Stimulated activated CD4-positive, alpha-beta T cell treated with anti-CD3 and anti-CD28 coated beads, Interleukin-15, amount 100 ng/mL, for 48 hours (primary cell): ENCODE data around the gene CATSPERD.
"Not testable (repeated sequence)": the region's sequence is repeated elsewhere in the genome, so short reads cannot be mapped to it uniquely, and the experiment has no call there.

Experiments used
- DNase-seq, 2 donors: peaks; one replicate each; pipeline ENCODE4 v3.0.0-alpha.2; 2020; ENCODE audit warnings: low read depth in 2 of 2

CATSPERD gene

DNA sequence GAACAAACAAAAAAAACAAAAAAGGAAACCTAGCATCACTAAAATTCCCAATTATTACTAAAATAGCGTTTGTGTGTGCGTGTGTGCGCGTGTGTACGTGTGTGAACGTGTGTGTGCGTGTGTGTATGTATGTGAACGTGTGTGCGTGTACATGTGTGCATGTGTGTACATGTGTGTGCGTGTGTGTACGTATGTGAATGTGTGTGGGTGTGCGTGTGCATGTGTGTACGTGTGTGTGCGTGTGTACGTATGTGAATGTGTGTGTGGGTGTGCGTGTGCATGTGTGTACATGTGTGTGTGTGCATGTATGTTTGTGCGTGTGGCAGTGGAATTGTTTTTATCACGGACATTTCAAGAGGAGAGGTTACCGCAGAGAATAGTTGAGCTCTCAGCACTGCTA, 21.6 kb downstream of the CATSPERD start:
- no peak for DNase-seq

DNA sequence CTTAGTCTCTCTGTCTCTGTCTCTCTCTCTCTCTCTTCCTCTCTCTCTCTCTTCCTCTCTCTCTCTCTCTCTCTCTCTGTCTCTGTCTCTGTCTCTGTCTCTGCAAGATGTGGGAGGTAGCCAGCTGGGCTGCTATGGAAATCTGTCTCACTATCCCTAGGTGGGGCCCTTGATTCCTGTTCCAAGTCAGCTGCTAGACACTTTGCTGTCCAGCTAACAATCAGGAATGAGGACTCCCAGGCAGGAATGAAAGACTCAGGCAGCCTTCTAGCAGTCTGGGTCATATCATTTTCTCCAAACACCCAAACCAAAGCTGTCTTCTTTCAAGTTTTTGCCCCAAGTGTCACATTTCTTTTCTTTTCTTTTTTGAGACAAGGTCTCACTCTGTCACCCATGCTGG, 23.2 kb downstream of the CATSPERD start:
- no peak for DNase-seq

- not testable (repeated sequence) for DNase-seq
Observed at GRCh38 chr19:5744999-5745398, 24.6 kb downstream of the CATSPERD start.

DNA sequence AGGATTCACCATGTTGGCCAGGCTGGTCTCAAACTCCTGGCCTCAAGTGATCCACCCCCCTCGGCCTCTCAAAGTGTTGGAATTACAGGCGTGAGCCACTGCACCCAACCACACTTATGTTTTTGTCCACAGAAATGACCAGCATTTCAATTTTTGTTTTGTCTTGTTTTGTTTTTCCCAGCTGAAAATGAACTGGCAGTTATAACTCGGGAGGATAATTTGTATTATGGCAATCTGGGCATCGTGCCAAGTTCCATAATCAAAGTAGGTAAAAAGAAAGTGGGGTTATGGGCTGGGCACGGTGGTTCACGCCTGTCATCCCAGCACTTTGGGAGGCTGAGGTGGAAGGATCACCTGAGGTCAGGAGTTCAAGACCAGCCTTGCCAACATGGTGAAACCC, 28.5 kb downstream of the CATSPERD start:
- DNase-seq, result not testable (repeated sequence)

DNA sequence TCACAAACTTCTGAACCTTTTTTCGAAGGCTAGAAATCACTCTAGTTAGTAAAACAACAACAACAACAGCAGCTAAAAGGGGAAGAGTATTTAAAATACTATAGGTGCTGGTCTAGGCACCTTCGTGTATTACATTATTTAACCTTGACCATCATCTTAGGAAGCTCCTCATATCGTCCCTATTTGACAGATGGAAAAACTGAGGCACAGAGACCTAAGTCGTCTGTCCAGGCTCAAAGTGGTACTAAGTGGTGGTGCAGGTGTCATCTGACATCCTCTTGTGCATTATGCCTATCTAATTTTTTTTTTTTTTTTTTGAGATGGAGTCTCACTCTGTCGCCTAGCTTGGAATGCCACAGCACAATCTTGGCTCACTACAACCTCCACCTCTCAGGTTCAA, 29.1 kb downstream of the CATSPERD start:
- no peak for DNase-seq

GRCh38 chr19:5751709-5752108, 31.3 kb downstream of the CATSPERD start:
- DNase-seq, result no peak

DNA sequence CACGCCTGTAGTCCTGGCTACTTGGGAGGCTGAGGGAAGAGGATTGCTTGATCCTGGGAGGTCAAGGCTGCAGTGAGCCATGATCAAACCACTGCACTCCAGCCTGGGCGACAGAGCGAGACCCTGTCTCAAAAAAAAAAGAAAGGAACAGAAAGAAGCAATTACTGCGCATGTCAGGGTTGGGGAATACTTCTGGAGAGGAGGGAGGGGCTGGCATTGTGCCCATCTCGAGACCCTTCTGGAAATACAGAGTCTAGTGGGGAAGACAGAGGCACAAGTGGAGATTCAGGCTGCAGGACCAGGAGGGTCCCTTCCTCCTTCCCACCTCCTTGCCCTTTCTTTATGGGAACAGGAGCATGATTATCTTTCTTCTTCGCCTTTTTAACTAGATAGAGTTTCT, 33.3 kb downstream of the CATSPERD start:
- DNase-seq, result no peak

GRCh38 chr19:5762608-5763217, 42.3 kb downstream of the CATSPERD start:
- DNase-seq, result no peak

DNA sequence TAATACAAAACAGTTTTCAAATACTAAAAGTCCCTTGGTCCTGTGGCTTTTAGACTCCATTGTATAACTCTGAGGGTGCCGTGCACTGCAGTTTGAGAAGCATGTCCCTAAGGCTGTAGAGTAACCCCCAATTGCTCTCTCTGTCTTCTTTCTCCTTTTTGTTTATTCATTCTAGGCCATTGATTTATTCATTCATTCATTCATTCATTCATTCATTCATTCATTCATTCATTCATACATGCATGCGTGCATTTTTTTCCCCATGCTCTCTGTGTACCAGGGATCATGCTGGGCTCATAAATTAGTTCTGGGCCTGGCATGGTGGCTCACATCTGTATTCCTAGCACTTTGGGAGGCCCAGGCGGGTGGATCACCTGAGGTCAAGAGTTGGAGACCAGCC, 44.8 kb downstream of the CATSPERD start:
- DNase-seq, result no peak

GRCh38 chr19:5767949-5768348, 47.5 kb downstream of the CATSPERD start:
- no peak for DNase-seq

GRCh38 chr19:5772416-5772815, 52.0 kb downstream of the CATSPERD start:
- no peak for DNase-seq

GRCh38 chr19:5773276-5773675, 52.8 kb downstream of the CATSPERD start:
- no peak for DNase-seq

GRCh38 chr19:5774921-5775320, 54.5 kb downstream of the CATSPERD start:
- DNase-seq, result no peak

DNA sequence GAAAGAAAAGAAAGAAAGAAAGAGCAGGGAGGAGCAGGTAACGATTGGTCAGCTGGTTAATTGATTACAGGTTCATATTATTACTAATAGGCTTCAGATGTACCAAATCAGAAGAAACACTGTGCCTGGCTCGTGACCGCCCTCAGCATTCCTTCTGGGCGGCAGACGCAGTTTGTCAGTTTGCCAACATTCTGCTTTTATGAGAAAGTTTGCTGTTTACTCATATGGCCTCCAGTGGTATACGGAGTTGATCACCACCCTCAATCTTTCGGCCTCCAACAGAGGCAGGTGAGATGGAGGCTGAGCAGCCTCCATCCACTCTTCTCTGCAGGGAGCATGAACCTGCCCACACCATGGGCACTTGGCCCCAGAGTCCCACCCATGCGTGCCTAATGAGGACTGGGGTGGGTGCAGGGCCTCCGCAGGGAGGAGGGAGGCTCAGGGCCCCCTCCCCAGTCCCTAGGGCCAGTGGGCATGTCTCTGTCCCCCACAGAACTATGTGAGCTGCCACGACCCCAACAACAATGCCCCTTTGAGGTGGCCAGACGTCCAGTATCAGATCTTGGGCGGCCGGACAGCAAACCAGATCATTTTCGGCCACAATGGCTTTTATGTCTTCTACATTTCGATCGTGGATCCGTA, 55.4 kb downstream of the CATSPERD start:
- DNase-seq, result no peak

DNA sequence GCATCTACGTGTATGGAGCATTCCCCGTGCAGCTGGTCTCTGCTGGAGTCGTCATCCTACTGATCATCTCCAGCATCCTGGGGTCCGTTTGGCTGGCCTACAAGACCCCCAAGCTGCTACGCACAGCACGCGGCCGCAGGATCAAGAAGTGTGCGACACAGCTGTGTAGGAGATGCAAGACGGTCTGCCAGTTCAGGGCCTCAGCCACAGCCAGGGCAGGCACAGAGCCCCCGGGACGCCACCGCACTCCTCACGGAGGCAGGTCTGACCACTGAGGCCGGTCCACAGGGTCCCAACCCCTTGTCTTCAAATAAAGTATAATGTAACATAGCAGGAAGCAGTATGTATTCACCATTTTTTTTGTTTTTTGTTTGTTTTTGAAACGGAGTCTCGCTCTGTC, 58.0 kb downstream of the CATSPERD start:
- DNase-seq, result no peak

DNA sequence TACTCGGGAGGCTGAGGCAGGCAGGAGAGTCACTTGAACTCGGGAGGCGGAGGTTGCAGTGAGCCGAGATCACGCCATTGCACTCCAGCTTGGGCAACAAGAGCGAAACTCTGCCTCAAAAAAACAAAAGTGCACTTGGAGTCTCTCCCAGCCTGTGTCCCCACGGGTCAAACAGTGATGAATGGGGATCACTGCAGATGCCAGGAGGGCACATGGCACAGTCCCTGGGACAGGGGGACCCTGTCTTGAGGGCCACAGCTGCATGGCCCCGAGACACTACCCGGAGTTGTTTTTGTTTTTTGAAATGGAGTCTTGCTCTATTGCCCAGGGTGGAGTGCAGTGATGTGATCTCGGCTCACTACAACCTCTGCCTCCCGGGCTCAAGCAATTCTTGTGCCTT, 60.5 kb downstream of the CATSPERD start:
- not testable (repeated sequence) for DNase-seq

GRCh38 chr19:5782322-5782721, 61.9 kb downstream of the CATSPERD start:
- no peak for DNase-seq

DNA sequence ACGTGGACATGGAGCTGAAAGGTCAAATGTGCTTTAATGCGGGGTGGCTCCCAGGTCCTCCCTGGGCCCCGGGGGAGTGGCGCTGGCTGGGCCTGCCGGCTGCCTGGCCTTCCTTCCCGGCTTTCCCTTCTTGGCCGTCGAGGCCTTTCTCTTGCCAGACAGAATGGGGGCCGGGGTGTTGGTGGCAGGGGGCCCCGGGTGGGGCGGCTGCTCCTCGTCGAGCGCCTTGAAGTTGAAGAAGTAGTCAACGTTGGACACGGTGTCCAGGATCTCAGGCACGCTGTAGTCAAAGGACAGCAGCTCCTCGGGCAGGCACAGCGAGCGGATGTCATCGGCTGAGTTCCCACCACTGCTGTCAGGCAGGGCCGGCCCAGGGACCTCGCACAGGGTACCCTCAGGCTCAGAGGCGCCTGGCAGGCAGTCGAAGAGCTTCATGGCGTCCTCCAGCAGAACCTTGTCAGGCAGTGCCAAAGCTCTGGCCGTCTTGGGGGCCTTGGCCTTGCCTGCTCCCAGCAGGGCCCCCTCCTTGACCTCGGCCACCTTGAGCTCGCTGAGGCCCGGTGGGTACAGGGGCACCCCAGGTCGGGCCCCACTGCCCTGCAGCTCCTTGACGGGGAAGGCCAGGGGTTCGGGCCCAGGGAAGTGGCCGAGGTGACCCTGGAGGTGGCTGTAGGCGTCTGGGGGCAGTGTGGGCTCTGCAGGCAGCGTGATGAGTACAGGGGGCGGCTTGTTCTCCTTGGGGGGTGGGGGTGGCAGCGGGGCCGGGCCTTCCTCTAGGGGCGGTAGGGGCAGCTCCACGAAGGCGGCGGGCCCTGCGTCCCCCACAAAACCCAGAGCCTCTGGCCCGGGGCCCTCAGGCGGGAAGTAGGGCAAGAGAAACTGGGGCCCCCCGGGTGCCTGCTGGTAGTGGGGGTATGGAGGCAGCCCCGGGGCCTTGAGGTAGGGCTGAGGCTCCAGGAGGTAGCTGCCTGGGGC, 62.8 kb downstream of the CATSPERD start:
- no peak for DNase-seq

DNA sequence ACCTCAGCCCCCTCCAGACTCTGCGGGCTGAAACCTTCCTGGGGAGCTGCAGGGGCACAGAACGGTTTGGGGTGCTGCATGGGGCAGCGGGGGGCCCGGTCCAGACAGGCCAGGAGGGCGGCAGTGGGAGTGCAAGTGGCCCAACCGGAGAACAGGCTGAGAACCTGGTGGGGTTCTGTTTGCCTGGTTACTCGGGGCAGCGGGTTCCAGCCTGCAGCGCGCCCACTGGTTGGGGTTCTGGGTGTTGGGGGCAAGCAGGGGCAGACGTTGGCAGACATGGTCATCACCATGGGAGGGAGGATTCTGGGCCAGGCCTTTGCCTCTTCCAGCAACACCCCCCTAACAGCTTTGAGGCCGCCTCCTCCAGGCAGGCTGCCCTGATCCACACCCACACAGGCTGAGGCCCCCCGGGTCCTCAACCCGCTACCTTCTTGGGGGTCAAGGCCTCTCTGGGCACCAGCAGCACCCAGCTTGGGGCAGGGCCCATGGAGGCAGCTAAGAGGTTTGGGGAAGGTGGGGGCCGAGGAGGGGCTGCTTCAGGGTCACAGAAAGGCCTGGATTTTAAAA, 64.2 kb downstream of the CATSPERD start, which contains the start of gene PRR22:
PRR22 (minus strand) TSS at position 166 of the 567 bp plus-strand sequence; CDS start at position 80, 86 bp downstream.
- no peak for DNase-seq

GRCh38 chr19:5785423-5785822, 65.0 kb downstream of the CATSPERD start:
- DNase-seq, result no peak

GRCh38 chr19:5786593-5787408, 66.4 kb downstream of the CATSPERD start:
- no peak for DNase-seq
